Neural progenitor cell (in vitro differentiated cells): Measurements from ENCODE around the gene FHL1. TPM values are rescaled to one million over a fixed set of nuclear protein-coding genes. Genes with fewer than 3 reads are reported as not detected.

Experiments used
- DNase-seq: peaks from one replicate; pipeline ENCODE4 v3.0.0-alpha.2; 2016; ENCODE audit warnings: low spot score
- H2AFZ ChIP-seq: fragments of 200-600 bp; sonication (generic); replicated peaks from 2 replicates; pipeline ENCODE4 v1.6.1; 2016; ENCODE audit warnings: antibody characterized with exemption
- H3F3A ChIP-seq: fragments of 200-600 bp; sonication (generic); 2 replicates; pipeline ENCODE4 v1.6.1; 2016; ENCODE audit warnings: antibody characterized with exemption, low read depth
- H3K27ac ChIP-seq: fragments of 200-600 bp; sonication (generic); 2 replicates; pipeline ENCODE4 v1.5.1; 2016; ENCODE audit warnings: mild to moderate bottlenecking
- H3K27me3 ChIP-seq: fragments of 200-600 bp; sonication (generic); 2 replicates; pipeline ENCODE4 v1.6.1; 2016; ENCODE audit warnings: mild to moderate bottlenecking, moderate library complexity
- H3K36me3 ChIP-seq: fragments of 200-600 bp; sonication (generic); 2 replicates; pipeline ENCODE4 v1.5.1; 2016
- H3K4me1 ChIP-seq: fragments of 200-600 bp; sonication (generic); 2 replicates; pipeline ENCODE4 v1.6.1; 2016; ENCODE audit warnings: mixed run types
- H3K4me2 ChIP-seq: fragments of 200-600 bp; sonication (generic); 2 replicates; pipeline ENCODE4 v1.6.1; 2016
- H3K4me3 ChIP-seq: fragments of 200-600 bp; sonication (generic); 2 replicates; pipeline ENCODE4 v1.5.1; 2016
- H3K79me2 ChIP-seq: fragments of 200-600 bp; sonication (generic); 2 replicates; pipeline ENCODE4 v1.6.1; 2016; ENCODE audit warnings: low read depth
- H3K9ac ChIP-seq: fragments of 200-600 bp; sonication (generic); 2 replicates; pipeline ENCODE4 v1.6.1; 2016
- H3K9me3 ChIP-seq: fragments of 200-600 bp; sonication (generic); 2 replicates; pipeline ENCODE4 v1.5.1; 2016; ENCODE audit warnings: low read depth
- H4K20me1 ChIP-seq: fragments of 200-600 bp; sonication (generic); 2 replicates; pipeline ENCODE4 v1.6.1; 2016; ENCODE audit warnings: low read depth
- H3K27ac Mint-ChIP-seq: 3 replicates; pipeline ENCODE4 v1.8.0; 2021; ENCODE audit warnings: mixed read lengths
- H3K27me3 Mint-ChIP-seq: 2 replicates; pipeline ENCODE4 v1.8.0; 2022; ENCODE audit warnings: low read depth, mild to moderate bottlenecking, inconsistent platforms, moderate library complexity, mixed read lengths; ENCODE audit not compliant: insufficient read depth
- H3K36me3 Mint-ChIP-seq: 3 replicates; pipeline ENCODE4 v1.8.0; 2021; ENCODE audit warnings: mixed read lengths
- H3K4me1 Mint-ChIP-seq: 3 replicates; pipeline ENCODE4 v1.8.0; 2021; ENCODE audit warnings: mixed read lengths
- H3K4me3 Mint-ChIP-seq: 3 replicates; pipeline ENCODE4 v1.8.0; 2021; ENCODE audit warnings: mild to moderate bottlenecking, moderate library complexity, mixed read lengths
- H3K9me3 Mint-ChIP-seq: 3 replicates; pipeline ENCODE4 v1.8.0; 2020; ENCODE audit warnings: mixed read lengths
- EZH2 ChIP-seq: fragments of 200-600 bp; sonication (generic); IDR thresholded peaks from 2 replicates; pipeline ENCODE4 v1.6.1; 2017; ENCODE audit warnings: antibody characterized with exemption, mild to moderate bottlenecking, moderate library complexity
- EZH2phosphoT487 ChIP-seq: fragments of 200-600 bp; sonication (generic); IDR thresholded peaks from 2 replicates; pipeline ENCODE4 v1.6.1; 2017; ENCODE audit warnings: antibody characterized with exemption
- total RNA-seq: library from RNA; depleted of rRNA; stranded (reverse); fragments of >200 nt; gene quantifications from 2 replicates; pipeline ENCODE4 v1.2.3, GENCODE V29; 2015; ENCODE audit warnings: low replicate concordance
- TF ChIP-seq, protein P1 (sequence below): fragments of 200-600 bp; sonication (generic); IDR thresholded peaks from 2 replicates; pipeline ENCODE4 v1.5.1; 2017; ENCODE audit warnings: antibody characterized with exemption, mild to moderate bottlenecking

FHL1 gene
- total RNA-seq, 1 donor from 2014 or later = 67.6 TPM

GRCh38 chrX:136157187-136157586 is 9.9 kb downstream of the FHL1 start:
- peaks cover 6% of the 10 kb centered on the region for H3K4me1 Mint-ChIP-seq
- no peak for DNase-seq
- H3K27me3 Mint-ChIP-seq = no peaks in the 10 kb centered on the region
- Histone ChIP-seq H3K79me2 (peaks cover 4% of the 10 kb centered on the region), H3K36me3 (no peaks in the 10 kb centered on the region), H3K27ac (no peak overlapping the region), H3K4me1 (no peaks in the 10 kb centered on the region), H4K20me1 (peaks cover 5% of the 10 kb centered on the region), H3K9ac (no peak overlapping the region), H3K4me2 (no peak overlapping the region), H3K4me3 (no peak overlapping the region), H3F3A (no peaks in the 10 kb centered on the region), H3K9me3 (no peaks in the 10 kb centered on the region), H3K27me3 (no peaks in the 10 kb centered on the region), H2AFZ (no peak overlapping the region)
- H3K27ac Mint-ChIP-seq = no peak overlapping the region
- H3K4me3 Mint-ChIP-seq = no peak overlapping the region
- H3K36me3 Mint-ChIP-seq = peaks cover 4% of the 10 kb centered on the region
- TF ChIP-seq EZH2phosphoT487 (no peak), EZH2 (no peak)
- TF ChIP-seq, protein P1, sequence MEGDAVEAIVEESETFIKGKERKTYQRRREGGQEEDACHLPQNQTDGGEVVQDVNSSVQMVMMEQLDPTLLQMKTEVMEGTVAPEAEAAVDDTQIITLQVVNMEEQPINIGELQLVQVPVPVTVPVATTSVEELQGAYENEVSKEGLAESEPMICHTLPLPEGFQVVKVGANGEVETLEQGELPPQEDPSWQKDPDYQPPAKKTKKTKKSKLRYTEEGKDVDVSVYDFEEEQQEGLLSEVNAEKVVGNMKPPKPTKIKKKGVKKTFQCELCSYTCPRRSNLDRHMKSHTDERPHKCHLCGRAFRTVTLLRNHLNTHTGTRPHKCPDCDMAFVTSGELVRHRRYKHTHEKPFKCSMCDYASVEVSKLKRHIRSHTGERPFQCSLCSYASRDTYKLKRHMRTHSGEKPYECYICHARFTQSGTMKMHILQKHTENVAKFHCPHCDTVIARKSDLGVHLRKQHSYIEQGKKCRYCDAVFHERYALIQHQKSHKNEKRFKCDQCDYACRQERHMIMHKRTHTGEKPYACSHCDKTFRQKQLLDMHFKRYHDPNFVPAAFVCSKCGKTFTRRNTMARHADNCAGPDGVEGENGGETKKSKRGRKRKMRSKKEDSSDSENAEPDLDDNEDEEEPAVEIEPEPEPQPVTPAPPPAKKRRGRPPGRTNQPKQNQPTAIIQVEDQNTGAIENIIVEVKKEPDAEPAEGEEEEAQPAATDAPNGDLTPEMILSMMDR = no peak
- peaks cover 3% of the 10 kb centered on the region for H3K9me3 Mint-ChIP-seq

- TF ChIP-seq EZH2 (no peak), EZH2phosphoT487 (no peak)
- TF ChIP-seq, protein P1 = no peak
- Histone ChIP-seq H3K9me3 (no peaks in the 10 kb centered on the region), H3K4me2 (no peak overlapping the region), H3F3A (no peaks in the 10 kb centered on the region), H3K36me3 (no peaks in the 10 kb centered on the region), H2AFZ (no peak overlapping the region), H3K9ac (no peak overlapping the region), H3K27ac (no peak overlapping the region), H4K20me1 (peaks cover 12% of the 10 kb centered on the region), H3K4me3 (no peak overlapping the region), H3K4me1 (no peaks in the 10 kb centered on the region), H3K27me3 (no peaks in the 10 kb centered on the region), H3K79me2 (no peaks in the 10 kb centered on the region)
- peaks cover 6% of the 10 kb centered on the region for H3K27me3 Mint-ChIP-seq
- H3K36me3 Mint-ChIP-seq = peaks cover 10% of the 10 kb centered on the region
- H3K4me3 Mint-ChIP-seq = no peak overlapping the region
- H3K9me3 Mint-ChIP-seq = peaks cover 7% of the 10 kb centered on the region
- DNase-seq = no peak
- H3K4me1 Mint-ChIP-seq = peaks cover 10% of the 10 kb centered on the region
- no peak overlapping the region for H3K27ac Mint-ChIP-seq
Measured at GRCh38 chrX:136158685-136159084, 11.4 kb downstream of the FHL1 start.

DNA sequence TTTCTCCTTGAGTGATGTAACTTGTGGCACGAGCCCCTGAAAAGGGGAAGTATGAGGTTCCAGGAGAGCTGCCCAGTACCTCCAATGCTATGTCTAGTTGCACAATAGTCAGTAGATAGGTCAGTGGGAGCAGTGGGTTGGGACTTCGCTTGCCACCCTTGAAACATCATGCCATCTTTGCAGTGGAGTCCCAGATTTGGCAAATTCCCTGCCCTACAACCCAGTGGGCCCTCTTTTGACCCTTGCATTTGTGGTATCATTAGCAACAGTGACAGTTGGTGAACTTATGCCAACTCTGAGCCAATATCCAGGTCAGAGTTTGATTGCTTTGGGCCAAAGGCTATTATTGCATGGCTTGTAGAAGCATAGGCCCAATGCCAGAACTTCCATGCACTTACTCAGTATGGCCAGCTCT is 12.3 kb downstream of the FHL1 start:
- no peak overlapping the region for H3K4me3 Mint-ChIP-seq
- TF ChIP-seq EZH2phosphoT487 (no peak), EZH2 (no peak)
- TF ChIP-seq, protein P1 = no peak

More for the DNA sequence above, 12.3 kb downstream of the FHL1 start:
- no peak overlapping the region for H3K27ac Mint-ChIP-seq
- no peaks in the 10 kb centered on the region for H3F3A ChIP-seq
- no peak overlapping the region for H2AFZ ChIP-seq
- no peaks in the 10 kb centered on the region for H3K4me1 ChIP-seq
- no peak for DNase-seq
- H4K20me1 ChIP-seq = peaks cover 12% of the 10 kb centered on the region
- peaks cover 7% of the 10 kb centered on the region for H3K9me3 Mint-ChIP-seq
- no peaks in the 10 kb centered on the region for H3K27me3 ChIP-seq
- H3K36me3 Mint-ChIP-seq = peaks cover 10% of the 10 kb centered on the region
- peaks cover 2% of the 10 kb centered on the region for H3K79me2 ChIP-seq
- H3K9ac ChIP-seq = no peak overlapping the region
- H3K27ac ChIP-seq = no peak overlapping the region
- H3K27me3 Mint-ChIP-seq = peaks cover 6% of the 10 kb centered on the region
- no peaks in the 10 kb centered on the region for H3K9me3 ChIP-seq
- H3K4me1 Mint-ChIP-seq = peaks cover 10% of the 10 kb centered on the region
- no peaks in the 10 kb centered on the region for H3K36me3 ChIP-seq
- no peak overlapping the region for H3K4me2 ChIP-seq
- H3K4me3 ChIP-seq = no peak overlapping the region
